ENCODE data around the gene SBF2.
A peak's percentile ranks its signal among the peaks of the same experiment; 100 is the strongest.

Gene SBF2

GRCh38 chr11:9868641-9869040, 425.4 kb downstream of the SBF2 start:
- H3K27ac ChIP-seq (ENCODE audit: low read depth, low read length, severe bottlenecking): no peak overlapping the region
- H3K4me1 ChIP-seq (ENCODE audit: control insufficient read depth, insufficient read depth, low read length, poor library complexity, severe bottlenecking): peaks cover 4% of the 10 kb centered on the region
- 100% methylated on average over 1 of the region's 3 CpGs for WGBS, 2 experiments (ENCODE audit: insufficient coverage in 2 of 2)
- H3K9me3 ChIP-seq (ENCODE audit: control insufficient read depth, low read length): peaks cover 4% of the 10 kb centered on the region
- H3K4me3 ChIP-seq (ENCODE audit: extremely low read depth, insufficient read depth, low read length, poor library complexity, severe bottlenecking): no peak overlapping the region
- no peaks in the 10 kb centered on the region for H3K36me3 ChIP-seq (ENCODE audit: control insufficient read depth, insufficient read depth, low read length)

DNA sequence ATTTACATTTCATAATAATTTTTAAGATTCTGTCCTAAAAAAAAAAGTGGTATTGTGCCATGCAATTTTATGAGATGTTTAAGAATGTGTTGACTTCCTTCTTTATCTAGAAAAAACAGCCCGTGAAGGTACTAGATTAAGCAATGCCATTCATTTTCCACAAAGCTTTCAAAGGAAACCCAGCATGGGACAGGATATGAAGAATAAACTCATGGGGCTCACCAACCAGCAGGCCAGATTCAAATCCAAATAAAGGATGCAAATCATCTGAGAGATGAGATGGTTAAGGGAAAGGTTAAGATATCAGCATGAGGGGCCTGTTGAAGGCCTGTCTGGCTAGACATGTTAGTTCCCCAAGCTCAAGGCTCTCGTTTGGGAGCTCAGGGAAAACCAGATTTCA, 431.0 kb downstream of the SBF2 start:
- Histone ChIP-seq H3K9me3 (ENCODE audit: control insufficient read depth, low read length) (no peaks in the 10 kb centered on the region), H3K4me3 (ENCODE audit: extremely low read depth, insufficient read depth, low read length, poor library complexity, severe bottlenecking) (no peak overlapping the region), H3K4me1 (ENCODE audit: control insufficient read depth, insufficient read depth, low read length, poor library complexity, severe bottlenecking) (peaks cover 31% of the 10 kb centered on the region), H3K36me3 (ENCODE audit: control insufficient read depth, insufficient read depth, low read length) (no peaks in the 10 kb centered on the region), H3K27ac (ENCODE audit: low read depth, low read length, severe bottlenecking) (peak overlapping the region; percentile 44)
- WGBS, 2 experiments (ENCODE audit: insufficient coverage in 2 of 2): 17 to 27% methylated on average over 1 to 2 of the region's 2 CpGs

- no peaks in the 10 kb centered on the region for H3K36me3 ChIP-seq (ENCODE audit: control insufficient read depth, insufficient read depth, low read length)
- H3K9me3 ChIP-seq (ENCODE audit: control insufficient read depth, low read length): no peaks in the 10 kb centered on the region
- H3K4me1 ChIP-seq (ENCODE audit: control insufficient read depth, insufficient read depth, low read length, poor library complexity, severe bottlenecking): peaks cover 36% of the 10 kb centered on the region
- no peak overlapping the region for H3K4me3 ChIP-seq (ENCODE audit: extremely low read depth, insufficient read depth, low read length, poor library complexity, severe bottlenecking)
- H3K27ac ChIP-seq (ENCODE audit: low read depth, low read length, severe bottlenecking): no peak overlapping the region
- WGBS, 2 experiments (ENCODE audit: insufficient coverage in 2 of 2): 52 to 81% methylated on average over 2 of the region's 4 CpGs
These were observed 431.9 kb downstream of the SBF2 start for GRCh38 chr11:9861860-9862725.

DNA sequence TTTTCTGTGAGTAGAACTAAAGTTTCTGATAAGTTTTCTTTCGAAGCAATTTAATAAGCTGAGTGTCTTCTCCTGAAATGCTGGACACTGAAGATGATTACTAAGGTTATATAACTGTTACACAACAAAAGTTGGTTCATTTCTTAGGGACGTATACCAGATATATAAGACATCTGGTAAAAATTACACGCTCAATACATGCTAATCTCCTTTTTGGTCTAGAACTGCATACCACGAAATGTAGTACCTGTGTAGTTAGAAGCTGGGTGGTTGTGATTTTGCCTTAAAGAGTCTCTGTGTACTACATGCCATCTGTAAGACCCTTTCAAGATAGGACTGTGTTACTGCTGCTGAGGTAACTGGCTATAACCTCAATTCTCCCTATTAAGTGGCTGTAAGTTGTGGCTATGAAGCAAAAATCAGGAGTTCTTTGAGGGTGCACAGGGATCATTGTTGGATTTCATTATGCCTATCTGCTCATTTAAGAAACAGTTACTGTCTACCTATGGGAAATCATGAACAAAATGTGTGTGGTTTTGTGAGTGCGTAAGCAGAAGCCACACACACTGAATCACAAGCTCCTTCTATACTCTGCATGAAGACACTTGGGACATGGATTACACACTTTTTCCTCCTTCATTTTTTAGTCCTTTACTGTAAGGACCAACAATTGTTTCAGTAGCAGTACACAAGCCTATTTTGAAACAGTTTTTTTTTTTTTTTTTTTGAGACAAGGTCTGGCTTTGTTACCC, 434.3 kb downstream of the SBF2 start:
- Histone ChIP-seq H3K27ac (ENCODE audit: low read depth, low read length, severe bottlenecking) (peak overlapping the region; percentile 29), H3K4me1 (ENCODE audit: control insufficient read depth, insufficient read depth, low read length, poor library complexity, severe bottlenecking) (peaks cover 39% of the 10 kb centered on the region), H3K9me3 (ENCODE audit: control insufficient read depth, low read length) (no peaks in the 10 kb centered on the region), H3K4me3 (ENCODE audit: extremely low read depth, insufficient read depth, low read length, poor library complexity, severe bottlenecking) (no peak overlapping the region), H3K36me3 (ENCODE audit: control insufficient read depth, insufficient read depth, low read length) (peaks cover 18% of the 10 kb centered on the region)
- 83 to 100% methylated on average over 1 to 2 of the region's 5 CpGs for WGBS, 2 experiments (ENCODE audit: insufficient coverage in 2 of 2)

DNA sequence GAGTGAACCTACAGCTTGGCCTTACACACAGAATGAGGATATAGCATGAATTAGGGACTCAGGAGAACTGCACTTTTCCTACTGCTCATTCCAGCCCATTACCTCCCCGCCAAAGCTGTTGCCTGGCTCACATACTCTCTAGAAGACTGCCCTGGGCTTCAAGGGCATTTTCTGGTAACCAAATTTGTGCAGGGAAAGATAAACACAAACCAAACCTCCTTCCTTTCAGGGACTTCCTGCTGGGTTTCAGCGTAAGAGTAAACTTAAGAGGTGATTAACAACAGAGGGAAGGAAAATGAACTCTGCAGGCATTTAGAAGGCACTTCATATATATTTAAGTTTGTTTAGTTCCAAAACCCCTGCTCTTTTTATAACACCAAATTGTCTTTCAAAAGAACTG, 435.2 kb downstream of the SBF2 start:
- Histone ChIP-seq H3K27ac (ENCODE audit: low read depth, low read length, severe bottlenecking) (peak overlapping the region; percentile 50), H3K4me3 (ENCODE audit: extremely low read depth, insufficient read depth, low read length, poor library complexity, severe bottlenecking) (no peak overlapping the region)

GRCh38 chr11:9858218-9858617, 435.8 kb downstream of the SBF2 start:
- no peaks in the 10 kb centered on the region for H3K9me3 ChIP-seq (ENCODE audit: control insufficient read depth, low read length)
- H3K27ac ChIP-seq (ENCODE audit: low read depth, low read length, severe bottlenecking): peak overlapping the region; percentile 50
- H3K36me3 ChIP-seq (ENCODE audit: control insufficient read depth, insufficient read depth, low read length): peaks cover 21% of the 10 kb centered on the region
- peaks cover 32% of the 10 kb centered on the region for H3K4me1 ChIP-seq (ENCODE audit: control insufficient read depth, insufficient read depth, low read length, poor library complexity, severe bottlenecking)
- WGBS, 2 experiments (ENCODE audit: insufficient coverage in 2 of 2): 80 to 83% methylated on average over 1 to 2 of the region's 4 CpGs
- no peak overlapping the region for H3K4me3 ChIP-seq (ENCODE audit: extremely low read depth, insufficient read depth, low read length, poor library complexity, severe bottlenecking)

More for the DNA sequence above, 435.2 kb downstream of the SBF2 start:
- Histone ChIP-seq H3K36me3 (ENCODE audit: control insufficient read depth, insufficient read depth, low read length) (peaks cover 21% of the 10 kb centered on the region), H3K9me3 (ENCODE audit: control insufficient read depth, low read length) (no peaks in the 10 kb centered on the region), H3K4me1 (ENCODE audit: control insufficient read depth, insufficient read depth, low read length, poor library complexity, severe bottlenecking) (peaks cover 35% of the 10 kb centered on the region)
- 0 to 20% methylated on average over 1 of the region's 2 CpGs for WGBS, 2 experiments (ENCODE audit: insufficient coverage in 2 of 2)

- WGBS, 2 experiments (ENCODE audit: insufficient coverage in 2 of 2): 88 to 92% methylated on average over 2 of the region's 2 CpGs
These were observed 438.3 kb downstream of the SBF2 start for GRCh38 chr11:9855579-9856287.

GRCh38 chr11:9853929-9854552, 440.0 kb downstream of the SBF2 start:
- Histone ChIP-seq H3K9me3 (ENCODE audit: control insufficient read depth, low read length) (no peaks in the 10 kb centered on the region), H3K4me1 (ENCODE audit: control insufficient read depth, insufficient read depth, low read length, poor library complexity, severe bottlenecking) (peaks cover 19% of the 10 kb centered on the region), H3K36me3 (ENCODE audit: control insufficient read depth, insufficient read depth, low read length) (peaks cover 37% of the 10 kb centered on the region), H3K27ac (ENCODE audit: low read depth, low read length, severe bottlenecking) (no peak overlapping the region), H3K4me3 (ENCODE audit: extremely low read depth, insufficient read depth, low read length, poor library complexity, severe bottlenecking) (no peak overlapping the region)
- WGBS, 2 experiments (ENCODE audit: insufficient coverage in 2 of 2): no CpG with 5 or more reads among the region's 1 CpG

More at GRCh38 chr11:9855579-9856287, 438.3 kb downstream of the SBF2 start:
- Histone ChIP-seq H3K4me1 (ENCODE audit: control insufficient read depth, insufficient read depth, low read length, poor library complexity, severe bottlenecking) (peaks cover 31% of the 10 kb centered on the region), H3K9me3 (ENCODE audit: control insufficient read depth, low read length) (no peaks in the 10 kb centered on the region), H3K4me3 (ENCODE audit: extremely low read depth, insufficient read depth, low read length, poor library complexity, severe bottlenecking) (no peak overlapping the region), H3K36me3 (ENCODE audit: control insufficient read depth, insufficient read depth, low read length) (peaks cover 27% of the 10 kb centered on the region), H3K27ac (ENCODE audit: low read depth, low read length, severe bottlenecking) (no peak overlapping the region)

DNA sequence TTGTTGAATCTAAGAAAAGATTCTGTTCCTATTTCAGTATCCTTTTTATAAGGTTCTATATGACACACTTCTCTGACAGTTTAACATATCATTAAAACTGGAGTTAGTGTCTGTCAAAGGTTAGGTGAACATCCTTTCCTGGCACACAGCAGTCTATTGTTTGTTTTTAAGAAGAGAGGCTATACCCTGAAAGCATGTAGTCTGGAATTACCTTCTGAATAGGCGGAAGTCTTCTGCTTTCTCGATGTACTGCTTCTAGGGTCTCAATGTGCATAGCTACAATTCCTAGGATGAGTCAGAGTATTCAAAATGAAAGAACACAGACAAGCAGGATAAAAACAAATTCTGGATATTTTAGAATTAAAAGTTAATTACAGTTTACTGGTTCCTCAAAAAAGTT, 441.6 kb downstream of the SBF2 start:
- WGBS, 2 experiments (ENCODE audit: insufficient coverage in 2 of 2): 50% methylated on average over 2 of the region's 2 CpGs; no CpG with 5 or more reads in 1 of the 2 experiments
- Histone ChIP-seq H3K27ac (ENCODE audit: low read depth, low read length, severe bottlenecking) (no peak overlapping the region), H3K4me1 (ENCODE audit: control insufficient read depth, insufficient read depth, low read length, poor library complexity, severe bottlenecking) (peaks cover 6% of the 10 kb centered on the region), H3K4me3 (ENCODE audit: extremely low read depth, insufficient read depth, low read length, poor library complexity, severe bottlenecking) (no peak overlapping the region), H3K36me3 (ENCODE audit: control insufficient read depth, insufficient read depth, low read length) (peaks cover 37% of the 10 kb centered on the region), H3K9me3 (ENCODE audit: control insufficient read depth, low read length) (no peaks in the 10 kb centered on the region)

DNA sequence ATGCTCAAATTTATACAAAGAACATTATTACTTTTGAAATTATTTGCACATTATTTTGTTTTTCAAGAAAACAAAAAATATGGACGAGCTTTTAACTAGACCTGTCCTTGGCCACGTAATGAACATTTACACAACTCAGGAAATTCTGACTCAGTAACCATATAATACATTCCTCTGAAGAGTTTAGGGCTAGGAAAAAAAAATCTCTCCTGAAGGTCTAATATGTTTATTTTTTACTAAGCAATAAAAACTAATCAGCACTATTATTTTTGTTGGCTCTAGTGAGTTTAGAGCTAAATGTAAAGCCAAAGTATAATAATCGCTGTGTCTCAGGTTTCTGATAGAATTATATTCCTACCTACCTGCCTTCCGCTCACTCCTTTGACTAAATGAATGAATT, 442.7 kb downstream of the SBF2 start:
- no peaks in the 10 kb centered on the region for H3K4me1 ChIP-seq (ENCODE audit: control insufficient read depth, insufficient read depth, low read length, poor library complexity, severe bottlenecking)
- H3K27ac ChIP-seq (ENCODE audit: low read depth, low read length, severe bottlenecking): no peak overlapping the region
- H3K9me3 ChIP-seq (ENCODE audit: control insufficient read depth, low read length): no peaks in the 10 kb centered on the region
- WGBS, 2 experiments (ENCODE audit: insufficient coverage in 2 of 2): 80% methylated on average over 1 of the region's 4 CpGs; no CpG with 5 or more reads in 1 of the 2 experiments
- no peak overlapping the region for H3K4me3 ChIP-seq (ENCODE audit: extremely low read depth, insufficient read depth, low read length, poor library complexity, severe bottlenecking)
- H3K36me3 ChIP-seq (ENCODE audit: control insufficient read depth, insufficient read depth, low read length): peaks cover 41% of the 10 kb centered on the region

Measured in mesodermal cell (in vitro differentiated cells).